HG02588 (cell line): Measurements from ENCODE around the gene ABCC4.

Experiments used
- ATAC-seq: cut with Tn5 transposase; IDR thresholded peaks from one replicate; pipeline ENCODE4 v1.9.1; 2021; ENCODE audit warnings: mild to moderate bottlenecking, moderate library complexity; ENCODE audit not compliant: unreplicated experiment

ABCC4 gene

DNA sequence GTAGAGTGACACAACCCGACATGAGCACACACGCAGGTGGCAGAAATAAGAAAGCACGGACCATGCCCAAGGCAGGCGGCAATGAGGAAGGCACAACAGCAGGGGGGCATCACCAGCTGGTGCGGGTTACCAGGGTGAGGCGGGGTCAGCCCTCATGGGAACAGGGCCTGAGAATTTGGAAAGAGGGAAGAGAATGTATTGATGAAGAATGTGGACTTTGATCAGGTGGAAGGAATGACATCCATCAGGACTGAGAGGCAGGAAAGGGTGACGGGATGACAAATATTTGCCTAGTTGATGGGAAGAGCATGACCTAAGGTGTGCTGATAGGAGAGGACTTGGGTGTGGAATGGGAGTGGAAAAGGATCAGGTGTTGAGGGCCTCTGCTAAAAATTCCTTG lies 177.5 kb downstream of the ABCC4 start:
- no peak for ATAC-seq

- no peak for ATAC-seq
Observed at GRCh38 chr13:95122063-95122462, 179.2 kb downstream of the ABCC4 start.

GRCh38 chr13:95121516-95121915 lies 179.7 kb downstream of the ABCC4 start:
- ATAC-seq, result no peak

- no peak for ATAC-seq
Observed at GRCh38 chr13:95120650-95121049, 180.6 kb downstream of the ABCC4 start.

DNA sequence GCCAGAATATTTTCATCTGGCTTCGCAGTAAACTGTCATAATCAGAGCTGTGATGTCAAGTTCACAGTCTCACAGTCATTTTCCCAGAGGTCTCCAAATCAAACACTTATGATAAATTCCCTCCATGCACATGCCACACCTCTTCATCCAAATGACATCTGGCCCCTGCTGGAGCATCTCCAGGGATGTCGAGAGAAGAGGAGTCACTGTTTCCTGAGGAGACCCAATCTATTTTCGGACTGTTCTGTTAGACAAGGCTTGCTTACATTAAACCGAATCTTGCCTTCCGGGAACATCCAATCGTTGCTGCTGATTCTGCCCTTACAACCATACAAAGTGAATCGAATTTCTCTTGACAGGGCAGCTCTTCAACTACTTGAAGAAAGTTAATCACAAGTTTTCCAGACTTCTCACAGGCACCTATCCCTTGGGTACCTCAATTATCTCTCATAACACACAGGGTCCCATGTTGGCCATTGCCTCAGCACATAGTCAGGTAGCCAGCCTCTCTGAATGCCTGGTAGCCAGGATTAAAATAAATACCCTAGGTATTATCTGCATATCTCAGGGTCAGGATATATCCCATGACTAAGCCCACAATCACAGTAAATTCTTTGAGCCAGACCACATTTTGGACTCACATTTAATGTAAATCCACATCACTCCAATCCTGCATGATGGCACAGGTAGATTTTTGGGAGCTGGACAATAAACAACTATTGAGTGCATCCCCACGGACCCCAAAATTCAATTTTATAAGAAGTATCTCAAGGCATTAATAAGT lies 182.5 kb downstream of the ABCC4 start:
- ATAC-seq, result no peak

- ATAC-seq, result no peak
Observed at GRCh38 chr13:95117092-95117491, 184.2 kb downstream of the ABCC4 start.

- ATAC-seq, result no peak
Observed at GRCh38 chr13:95115525-95115924, 185.7 kb downstream of the ABCC4 start.

DNA sequence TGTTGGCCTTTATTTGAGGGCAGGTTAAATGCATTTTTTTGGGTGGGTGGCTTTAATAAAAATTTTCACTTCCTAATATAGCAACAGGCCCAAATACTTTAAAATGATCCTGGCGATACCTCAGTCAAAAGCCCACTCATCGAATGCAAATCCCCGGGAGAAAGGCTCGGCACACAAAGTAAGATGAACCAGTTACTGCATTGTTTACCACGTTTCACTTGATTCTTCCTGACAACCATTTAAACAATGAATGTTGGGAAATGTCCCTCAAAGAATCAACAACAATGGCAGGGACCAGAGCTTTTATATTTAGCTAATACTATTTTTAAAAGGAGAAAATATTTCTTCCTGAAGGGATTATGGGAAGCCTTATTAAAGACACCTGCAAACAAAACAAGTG lies 187.7 kb downstream of the ABCC4 start:
- ATAC-seq, result no peak

GRCh38 chr13:95112883-95113282 lies 188.4 kb downstream of the ABCC4 start:
- ATAC-seq, result no peak

DNA sequence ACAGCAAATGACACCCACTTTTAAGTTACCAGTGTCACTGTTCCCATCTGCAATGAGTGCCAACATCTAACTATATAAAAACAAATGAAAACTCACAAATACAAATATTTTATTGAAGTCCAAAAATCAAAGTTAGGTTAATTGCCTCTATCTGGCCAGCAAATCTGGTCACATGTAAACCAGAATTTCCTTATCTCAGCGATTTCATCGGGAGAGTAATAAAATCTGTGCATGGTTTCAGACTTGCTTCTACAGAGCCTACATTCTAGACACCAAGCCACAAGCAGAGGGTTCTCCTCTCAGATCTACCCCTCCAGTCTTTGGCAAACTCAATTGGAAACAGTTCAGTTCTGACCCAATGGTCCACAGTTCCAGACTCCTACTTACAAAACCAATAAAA lies 189.6 kb downstream of the ABCC4 start:
- ATAC-seq, result no peak

DNA sequence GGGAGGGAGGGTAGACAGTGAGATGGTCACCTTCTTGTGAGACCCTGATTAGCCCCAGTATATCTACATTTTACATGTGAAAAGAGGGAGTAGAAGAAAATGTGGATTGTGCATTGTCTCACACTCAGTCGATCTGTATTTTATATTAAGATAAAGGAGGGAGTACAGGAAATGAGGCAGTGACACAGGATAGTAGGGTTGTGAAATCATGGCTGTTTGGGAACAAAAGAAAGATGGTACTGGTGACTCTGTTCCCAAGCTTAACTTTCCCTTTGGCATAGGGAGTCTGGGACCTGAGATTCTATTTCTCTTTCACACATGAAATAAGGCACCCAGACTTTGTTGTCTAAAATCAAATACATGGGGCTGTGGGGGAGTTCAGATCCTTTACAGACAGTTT lies 194.7 kb downstream of the ABCC4 start:
- no peak for ATAC-seq

- no peak for ATAC-seq
Observed at GRCh38 chr13:95100525-95101433, 200.5 kb downstream of the ABCC4 start.

GRCh38 chr13:95099541-95099940 lies 201.7 kb downstream of the ABCC4 start:
- no peak for ATAC-seq

DNA sequence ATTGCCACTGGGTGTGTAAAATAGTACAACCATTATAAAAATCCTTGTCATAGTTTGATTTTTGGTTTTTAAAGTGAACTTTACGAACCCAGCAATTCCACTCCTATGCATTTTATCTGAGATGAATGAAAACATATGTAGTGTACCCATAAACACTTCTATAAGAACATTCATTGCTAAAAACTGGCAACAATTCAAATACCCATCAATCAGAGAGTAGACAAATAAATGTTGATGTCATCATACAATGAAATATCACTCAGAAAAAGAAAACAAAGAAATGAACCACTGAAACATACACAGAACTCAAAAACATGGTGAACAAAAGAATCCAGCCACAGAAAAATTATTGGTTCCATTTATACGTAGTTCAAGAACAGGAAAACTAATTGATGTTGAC lies 202.3 kb downstream of the ABCC4 start:
- ATAC-seq, result no peak

DNA sequence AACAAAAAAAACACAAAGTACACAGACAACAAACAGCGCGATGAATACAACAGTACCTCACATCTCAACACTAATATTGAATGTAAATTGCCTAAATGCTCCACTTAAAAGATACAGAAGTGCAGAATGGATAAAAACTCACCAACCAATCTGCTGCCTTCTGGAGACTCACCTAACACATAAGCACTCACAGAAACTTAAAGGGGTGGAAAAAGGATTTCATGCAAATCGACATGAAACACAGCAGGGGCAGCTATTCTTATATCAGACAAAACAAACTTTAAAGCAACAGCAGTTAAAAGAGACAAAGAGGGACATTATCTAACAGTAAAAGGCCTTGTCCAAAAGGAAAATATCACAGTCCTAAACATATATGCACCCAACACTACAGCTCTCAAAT lies 209.5 kb downstream of the ABCC4 start:
- ATAC-seq, result no peak

DNA sequence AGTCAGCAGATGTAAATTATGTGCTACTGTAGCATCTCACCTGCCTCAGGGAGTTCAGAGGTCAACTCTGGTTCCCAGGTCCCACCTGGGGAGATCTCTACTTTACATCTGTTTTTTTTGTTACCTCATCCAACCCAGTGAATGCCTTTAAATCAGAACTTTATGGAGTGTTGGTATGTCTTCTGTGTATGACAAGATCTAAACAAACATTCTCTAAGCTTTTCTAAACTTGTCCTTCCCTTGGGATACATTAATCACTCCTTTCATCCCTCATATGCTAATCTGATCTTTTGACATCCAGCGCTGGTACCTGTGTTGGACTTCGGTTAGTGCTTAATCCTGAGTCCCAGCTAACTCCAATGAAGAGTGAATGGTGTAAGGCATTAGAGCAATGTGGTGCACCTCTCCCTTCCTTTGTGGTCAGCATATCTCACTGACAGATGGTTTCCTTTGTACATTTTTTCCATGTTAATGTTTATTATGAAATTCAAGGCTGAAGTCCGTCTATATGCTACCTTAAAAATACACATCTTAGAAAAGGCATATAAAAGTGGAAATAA lies 213.4 kb downstream of the ABCC4 start:
- no peak for ATAC-seq

GRCh38 chr13:95086761-95087160 lies 214.5 kb downstream of the ABCC4 start:
- ATAC-seq, result no peak

DNA sequence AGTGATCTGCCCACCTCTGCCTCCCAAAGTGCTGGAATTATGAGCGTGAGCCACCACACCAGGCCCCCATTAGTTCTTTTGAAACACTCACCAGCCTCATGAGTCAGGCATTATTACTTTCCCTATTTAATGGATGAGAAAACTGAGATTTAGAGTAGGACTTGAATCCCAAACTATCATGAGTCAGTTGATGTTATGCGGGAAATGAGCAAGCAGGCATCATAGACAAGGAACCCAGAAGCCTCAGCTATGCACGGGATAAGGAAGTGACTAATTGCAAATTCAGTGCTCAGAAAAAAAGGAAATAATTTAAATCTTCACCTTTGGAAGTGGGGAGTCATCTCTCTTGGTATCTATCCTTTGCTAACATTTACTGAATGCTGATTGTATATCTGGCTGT lies 217.5 kb downstream of the ABCC4 start:
- no peak for ATAC-seq

DNA sequence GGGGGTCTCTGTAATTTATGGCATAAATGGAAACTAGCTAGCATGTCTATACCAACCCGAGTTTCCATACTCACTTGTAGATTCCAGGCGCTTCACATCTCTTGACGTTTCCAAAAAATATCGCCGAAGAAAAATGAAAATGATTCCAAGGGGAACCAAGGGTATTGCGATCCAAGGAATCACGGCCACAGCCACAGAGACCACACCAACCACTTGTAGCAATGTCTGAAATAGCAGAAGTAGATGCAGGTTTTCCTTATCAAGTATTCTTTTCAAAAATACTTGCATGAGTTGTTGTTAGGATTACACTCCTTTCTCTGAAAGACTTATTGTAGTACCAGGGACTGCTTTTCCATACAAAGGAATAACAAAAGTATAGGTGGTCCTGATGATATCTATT lies 218.2 kb downstream of the ABCC4 start:
- ATAC-seq, result no peak

DNA sequence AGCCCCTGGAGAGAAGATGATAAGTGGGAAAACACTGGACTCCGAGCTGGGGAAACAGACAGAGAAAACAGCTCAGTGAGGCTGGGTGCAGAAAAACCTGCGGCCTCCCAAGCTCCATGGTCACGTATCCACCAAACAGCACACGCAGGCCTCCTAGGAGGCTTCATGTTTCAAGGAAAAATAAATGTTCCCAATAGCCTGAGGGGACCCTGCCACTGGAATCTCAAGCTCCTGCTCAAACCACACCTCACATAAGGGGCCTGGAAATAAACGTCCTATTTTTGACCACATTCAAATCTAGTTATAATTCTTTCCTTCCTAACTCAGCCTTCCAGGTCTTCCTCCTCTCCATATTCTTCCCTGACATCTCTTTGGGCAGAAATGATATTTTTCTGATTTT lies 225.7 kb downstream of the ABCC4 start:
- ATAC-seq, result no peak

DNA sequence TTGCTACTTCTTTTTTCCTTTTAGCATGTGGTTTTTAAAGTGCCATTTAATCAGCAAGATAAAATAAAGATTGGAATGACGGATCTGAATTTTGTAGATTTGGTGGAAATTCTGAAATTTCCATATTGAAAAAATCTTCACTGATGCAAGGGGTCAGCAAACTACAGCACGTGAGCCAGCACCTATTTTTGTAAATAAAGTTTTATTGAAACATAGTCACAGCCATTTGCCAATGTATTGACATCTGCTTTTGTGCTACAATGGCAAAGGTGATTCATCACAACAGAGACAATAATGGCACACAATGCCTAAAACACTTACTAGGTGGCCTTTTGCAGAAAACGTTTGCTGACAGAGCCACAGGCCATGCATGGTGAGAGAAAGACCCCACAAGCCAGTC lies 226.4 kb downstream of the ABCC4 start:
- no peak for ATAC-seq
